ENCODE measurements around the gene SHH.

DNA sequence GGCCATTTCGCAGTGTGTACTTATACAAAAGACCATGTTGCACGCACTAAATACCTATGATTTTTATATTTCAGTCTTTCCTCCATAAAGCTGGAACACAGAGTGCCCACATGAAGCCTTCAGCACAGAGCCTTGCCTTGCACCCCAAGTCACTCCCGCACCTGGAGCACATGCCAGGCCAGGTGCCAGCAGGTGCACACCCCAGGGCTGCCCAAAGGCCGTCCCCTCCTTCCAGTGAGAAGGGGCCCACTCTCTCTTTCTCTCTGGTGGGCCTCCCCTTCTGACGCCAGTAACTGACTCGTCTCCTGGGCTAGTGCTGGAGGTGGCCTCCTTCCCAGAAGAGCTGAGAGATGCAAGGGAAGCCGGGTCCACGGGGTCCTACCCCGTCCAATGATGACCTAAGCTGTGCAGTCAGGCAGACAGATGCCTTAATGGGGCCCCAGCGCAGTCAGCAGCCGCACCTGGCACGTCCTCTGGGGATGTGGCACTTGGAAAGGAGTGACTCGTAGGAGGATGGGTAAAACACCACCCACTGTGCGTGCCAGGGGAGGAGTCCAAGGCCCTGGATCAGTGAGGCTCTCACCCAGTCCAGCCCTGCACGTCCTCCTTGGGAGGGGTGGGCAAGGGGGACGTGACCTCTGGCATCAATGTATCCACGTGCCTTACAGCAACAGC is 17.7 kb upstream of the SHH start:
- TF ChIP-seq, protein P1, sequence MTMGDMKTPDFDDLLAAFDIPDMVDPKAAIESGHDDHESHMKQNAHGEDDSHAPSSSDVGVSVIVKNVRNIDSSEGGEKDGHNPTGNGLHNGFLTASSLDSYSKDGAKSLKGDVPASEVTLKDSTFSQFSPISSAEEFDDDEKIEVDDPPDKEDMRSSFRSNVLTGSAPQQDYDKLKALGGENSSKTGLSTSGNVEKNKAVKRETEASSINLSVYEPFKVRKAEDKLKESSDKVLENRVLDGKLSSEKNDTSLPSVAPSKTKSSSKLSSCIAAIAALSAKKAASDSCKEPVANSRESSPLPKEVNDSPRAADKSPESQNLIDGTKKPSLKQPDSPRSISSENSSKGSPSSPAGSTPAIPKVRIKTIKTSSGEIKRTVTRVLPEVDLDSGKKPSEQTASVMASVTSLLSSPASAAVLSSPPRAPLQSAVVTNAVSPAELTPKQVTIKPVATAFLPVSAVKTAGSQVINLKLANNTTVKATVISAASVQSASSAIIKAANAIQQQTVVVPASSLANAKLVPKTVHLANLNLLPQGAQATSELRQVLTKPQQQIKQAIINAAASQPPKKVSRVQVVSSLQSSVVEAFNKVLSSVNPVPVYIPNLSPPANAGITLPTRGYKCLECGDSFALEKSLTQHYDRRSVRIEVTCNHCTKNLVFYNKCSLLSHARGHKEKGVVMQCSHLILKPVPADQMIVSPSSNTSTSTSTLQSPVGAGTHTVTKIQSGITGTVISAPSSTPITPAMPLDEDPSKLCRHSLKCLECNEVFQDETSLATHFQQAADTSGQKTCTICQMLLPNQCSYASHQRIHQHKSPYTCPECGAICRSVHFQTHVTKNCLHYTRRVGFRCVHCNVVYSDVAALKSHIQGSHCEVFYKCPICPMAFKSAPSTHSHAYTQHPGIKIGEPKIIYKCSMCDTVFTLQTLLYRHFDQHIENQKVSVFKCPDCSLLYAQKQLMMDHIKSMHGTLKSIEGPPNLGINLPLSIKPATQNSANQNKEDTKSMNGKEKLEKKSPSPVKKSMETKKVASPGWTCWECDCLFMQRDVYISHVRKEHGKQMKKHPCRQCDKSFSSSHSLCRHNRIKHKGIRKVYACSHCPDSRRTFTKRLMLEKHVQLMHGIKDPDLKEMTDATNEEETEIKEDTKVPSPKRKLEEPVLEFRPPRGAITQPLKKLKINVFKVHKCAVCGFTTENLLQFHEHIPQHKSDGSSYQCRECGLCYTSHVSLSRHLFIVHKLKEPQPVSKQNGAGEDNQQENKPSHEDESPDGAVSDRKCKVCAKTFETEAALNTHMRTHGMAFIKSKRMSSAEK (CRISPR knock-in tag; IDR thresholded peaks at IDR 0.05; ENCODE audit: borderline replicate concordance): no peak
- TF ChIP-seq, protein P2, sequence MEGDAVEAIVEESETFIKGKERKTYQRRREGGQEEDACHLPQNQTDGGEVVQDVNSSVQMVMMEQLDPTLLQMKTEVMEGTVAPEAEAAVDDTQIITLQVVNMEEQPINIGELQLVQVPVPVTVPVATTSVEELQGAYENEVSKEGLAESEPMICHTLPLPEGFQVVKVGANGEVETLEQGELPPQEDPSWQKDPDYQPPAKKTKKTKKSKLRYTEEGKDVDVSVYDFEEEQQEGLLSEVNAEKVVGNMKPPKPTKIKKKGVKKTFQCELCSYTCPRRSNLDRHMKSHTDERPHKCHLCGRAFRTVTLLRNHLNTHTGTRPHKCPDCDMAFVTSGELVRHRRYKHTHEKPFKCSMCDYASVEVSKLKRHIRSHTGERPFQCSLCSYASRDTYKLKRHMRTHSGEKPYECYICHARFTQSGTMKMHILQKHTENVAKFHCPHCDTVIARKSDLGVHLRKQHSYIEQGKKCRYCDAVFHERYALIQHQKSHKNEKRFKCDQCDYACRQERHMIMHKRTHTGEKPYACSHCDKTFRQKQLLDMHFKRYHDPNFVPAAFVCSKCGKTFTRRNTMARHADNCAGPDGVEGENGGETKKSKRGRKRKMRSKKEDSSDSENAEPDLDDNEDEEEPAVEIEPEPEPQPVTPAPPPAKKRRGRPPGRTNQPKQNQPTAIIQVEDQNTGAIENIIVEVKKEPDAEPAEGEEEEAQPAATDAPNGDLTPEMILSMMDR (IDR thresholded peaks at IDR 0.05): no peak
- TF ChIP-seq FOXJ3 (CRISPR knock-in tag; IDR thresholded peaks at IDR 0.05; ENCODE audit: borderline replicate concordance) (no peak), FOXP1 (CRISPR knock-in tag; IDR thresholded peaks at IDR 0.05; ENCODE audit: borderline replicate concordance) (no peak), ZNF281 (CRISPR knock-in tag; IDR thresholded peaks at IDR 0.05) (no peak), GABPB1 (CRISPR knock-in tag; IDR thresholded peaks at IDR 0.05) (no peak), ZNF121 (CRISPR knock-in tag; IDR thresholded peaks at IDR 0.05) (no peak), SP1 (CRISPR knock-in tag; conservative IDR thresholded peaks at IDR 0.05) (no peak), NFYB (CRISPR knock-in tag; conservative IDR thresholded peaks at IDR 0.05; ENCODE audit: low read depth) (no peak), ATF2 (CRISPR knock-in tag; IDR thresholded peaks at IDR 0.05; ENCODE audit: borderline replicate concordance, low read depth) (no peak), CBFB (CRISPR knock-in tag; IDR thresholded peaks at IDR 0.05; ENCODE audit: low read depth) (no peak)
- TF ChIP-seq, protein P3, sequence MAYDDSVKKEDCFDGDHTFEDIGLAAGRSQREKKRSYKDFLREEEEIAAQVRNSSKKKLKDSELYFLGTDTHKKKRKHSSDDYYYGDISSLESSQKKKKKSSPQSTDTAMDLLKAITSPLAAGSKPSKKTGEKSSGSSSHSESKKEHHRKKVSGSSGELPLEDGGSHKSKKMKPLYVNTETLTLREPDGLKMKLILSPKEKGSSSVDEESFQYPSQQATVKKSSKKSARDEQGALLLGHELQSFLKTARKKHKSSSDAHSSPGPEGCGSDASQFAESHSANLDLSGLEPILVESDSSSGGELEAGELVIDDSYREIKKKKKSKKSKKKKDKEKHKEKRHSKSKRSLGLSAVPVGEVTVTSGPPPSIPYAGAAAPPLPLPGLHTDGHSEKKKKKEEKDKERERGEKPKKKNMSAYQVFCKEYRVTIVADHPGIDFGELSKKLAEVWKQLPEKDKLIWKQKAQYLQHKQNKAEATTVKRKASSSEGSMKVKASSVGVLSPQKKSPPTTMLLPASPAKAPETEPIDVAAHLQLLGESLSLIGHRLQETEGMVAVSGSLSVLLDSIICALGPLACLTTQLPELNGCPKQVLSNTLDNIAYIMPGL (CRISPR knock-in tag; IDR thresholded peaks at IDR 0.05): no peak

Data from WTC11 (cell line).